Trophoblast cell (in vitro differentiated cells and primary cell): ENCODE data around the gene IRF7.
A peak's percentile ranks its signal among the peaks of the same experiment; 100 is the strongest.

ENCODE experiments used
- DNase-seq, 2 donors: peaks; one replicate each; pipeline ENCODE4 v3.0.0-alpha.2; 2016
- H2AFZ ChIP-seq: 2 replicates; pipeline ENCODE4 v1.6.1; 2013; ENCODE audit warnings: low read length, moderate library complexity, mild to moderate bottlenecking; ENCODE audit not compliant: insufficient read depth, poor library complexity
- H2AK5ac ChIP-seq: 2 replicates; pipeline ENCODE4 v1.6.1; 2013; ENCODE audit warnings: mild to moderate bottlenecking, low read length
- H2BK120ac ChIP-seq: 2 replicates; pipeline ENCODE4 v1.6.1; 2013; ENCODE audit warnings: low read length, mild to moderate bottlenecking, moderate library complexity; ENCODE audit not compliant: insufficient read depth, poor library complexity
- H2BK12ac ChIP-seq: 2 replicates; pipeline ENCODE4 v1.6.1; 2013; ENCODE audit warnings: mild to moderate bottlenecking, low read length, moderate library complexity
- H2BK5ac ChIP-seq: 2 replicates; pipeline ENCODE4 v1.6.1; 2013; ENCODE audit warnings: low read length, low read depth, moderate library complexity, mild to moderate bottlenecking; ENCODE audit not compliant: poor library complexity
- H3K14ac ChIP-seq: 2 replicates; pipeline ENCODE4 v1.6.1; 2013; ENCODE audit warnings: mild to moderate bottlenecking, low read length
- H3K18ac ChIP-seq: 2 replicates; pipeline ENCODE4 v1.6.1; 2013; ENCODE audit warnings: mild to moderate bottlenecking, low read length
- H3K23ac ChIP-seq: 2 replicates; pipeline ENCODE4 v1.6.1; 2013; ENCODE audit warnings: low read length
- H3K27ac ChIP-seq: 2 replicates; pipeline ENCODE4 v1.5.1; 2013; ENCODE audit warnings: low read depth, mild to moderate bottlenecking, inconsistent platforms, low read length, moderate library complexity
- H3K27me3 ChIP-seq: 2 replicates; pipeline ENCODE4 v1.6.1; 2013; ENCODE audit warnings: inconsistent platforms, mild to moderate bottlenecking, low read length, moderate library complexity; ENCODE audit not compliant: insufficient read depth
- H3K36me3 ChIP-seq, 2 experiments: 1 replicate in 1 of 2; 2 replicates in 1 of 2; pipeline ENCODE4 v1.6.1; 2013; ENCODE audit warnings: low read length in 2 of 2, mild to moderate bottlenecking in 2 of 2, moderate library complexity in 1 of 2; ENCODE audit not compliant: insufficient read depth in 2 of 2, control insufficient read depth in 1 of 2
- H3K4ac ChIP-seq: 2 replicates; pipeline ENCODE4 v1.6.1; 2013; ENCODE audit warnings: low read depth, mild to moderate bottlenecking, low read length, moderate library complexity
- H3K4me1 ChIP-seq, 2 experiments: 1 replicate in 1 of 2; 2 replicates in 1 of 2; pipeline ENCODE4 v1.6.1; 2013; ENCODE audit warnings: low read length in 2 of 2, mild to moderate bottlenecking in 2 of 2, moderate library complexity in 1 of 2; ENCODE audit not compliant: insufficient read depth in 2 of 2, control insufficient read depth in 1 of 2
- H3K4me2 ChIP-seq: 2 replicates; pipeline ENCODE4 v1.6.1; 2013; ENCODE audit warnings: inconsistent platforms, mild to moderate bottlenecking, low read length, moderate library complexity
- H3K4me3 ChIP-seq: 2 replicates; pipeline ENCODE4 v1.5.1; 2013; ENCODE audit warnings: mild to moderate bottlenecking, low read depth, low read length, inconsistent platforms
- H3K79me1 ChIP-seq: one replicate; pipeline ENCODE4 v1.6.1; 2013; ENCODE audit warnings: low read length
- H3K79me2 ChIP-seq: 2 replicates; pipeline ENCODE4 v1.6.1; 2013; ENCODE audit warnings: low read length, mild to moderate bottlenecking; ENCODE audit not compliant: control insufficient read depth, insufficient read depth, poor library complexity
- H3K9ac ChIP-seq: 2 replicates; pipeline ENCODE4 v1.6.1; 2013; ENCODE audit warnings: mild to moderate bottlenecking, low read length
- H3K9me3 ChIP-seq: 2 replicates; pipeline ENCODE4 v1.6.1; 2013; ENCODE audit warnings: low read depth, mild to moderate bottlenecking, control low read depth, inconsistent platforms, low read length; ENCODE audit not compliant: insufficient read depth
- H4K12ac ChIP-seq: 2 replicates; pipeline ENCODE4 v1.6.1; 2013; ENCODE audit warnings: low read depth, mild to moderate bottlenecking, low read length, moderate library complexity
- H4K8ac ChIP-seq: 2 replicates; pipeline ENCODE4 v1.6.1; 2013; ENCODE audit warnings: low read depth, mild to moderate bottlenecking, low read length, moderate library complexity
- H4K91ac ChIP-seq: one replicate; pipeline ENCODE4 v1.6.1; 2013; ENCODE audit warnings: low read depth, mild to moderate bottlenecking, low read length, moderate library complexity
- WGBS: extraction: QIAGEN DNeasy Blood & Tissue Kit; methylation state at CpG from one replicate; pipeline ENCODE4 v1.1.7; 2013; ENCODE audit warnings: missing lambda C conversion rate; ENCODE audit not compliant: insufficient read length, insufficient coverage; ENCODE audit errors: extremely low coverage; 5-methylcytosine and 5-hydroxymethylcytosine counted together

IRF7 gene

GRCh38 chr11:577611-577894 is 38.2 kb downstream of the IRF7 start:
- no peak for DNase-seq
- Histone ChIP-seq H3K79me1 (peaks cover 8% of the 10 kb centered on the region), H3K18ac (no peak overlapping the region), H2BK12ac (no peak overlapping the region), H3K27ac (no peak overlapping the region), H4K8ac (no peak overlapping the region), H3K9ac (peak overlapping the region; percentile 80), H3K36me3 (peaks cover 19 to 23% of the 10 kb centered on the region in 2 experiments), H2BK5ac (no peak overlapping the region), H3K4me2 (peak overlapping the region; percentile 83), H2BK120ac (no peak overlapping the region), H2AFZ (no peak overlapping the region), H3K9me3 (peaks cover 4% of the 10 kb centered on the region), H3K23ac (no peak overlapping the region), H3K27me3 (no peaks in the 10 kb centered on the region), H3K4ac (peak overlapping the region; percentile 91), H4K12ac (no peak overlapping the region), H4K91ac (no peak overlapping the region), H3K4me3 (peak overlapping the region; percentile 95), H2AK5ac (no peak overlapping the region), H3K4me1 (peaks cover 22 to 23% of the 10 kb centered on the region in 2 experiments), H3K14ac (no peak overlapping the region), H3K79me2 (peaks cover 53% of the 10 kb centered on the region)
- WGBS = no CpG with 5 or more reads among the region's 6 CpGs

DNA sequence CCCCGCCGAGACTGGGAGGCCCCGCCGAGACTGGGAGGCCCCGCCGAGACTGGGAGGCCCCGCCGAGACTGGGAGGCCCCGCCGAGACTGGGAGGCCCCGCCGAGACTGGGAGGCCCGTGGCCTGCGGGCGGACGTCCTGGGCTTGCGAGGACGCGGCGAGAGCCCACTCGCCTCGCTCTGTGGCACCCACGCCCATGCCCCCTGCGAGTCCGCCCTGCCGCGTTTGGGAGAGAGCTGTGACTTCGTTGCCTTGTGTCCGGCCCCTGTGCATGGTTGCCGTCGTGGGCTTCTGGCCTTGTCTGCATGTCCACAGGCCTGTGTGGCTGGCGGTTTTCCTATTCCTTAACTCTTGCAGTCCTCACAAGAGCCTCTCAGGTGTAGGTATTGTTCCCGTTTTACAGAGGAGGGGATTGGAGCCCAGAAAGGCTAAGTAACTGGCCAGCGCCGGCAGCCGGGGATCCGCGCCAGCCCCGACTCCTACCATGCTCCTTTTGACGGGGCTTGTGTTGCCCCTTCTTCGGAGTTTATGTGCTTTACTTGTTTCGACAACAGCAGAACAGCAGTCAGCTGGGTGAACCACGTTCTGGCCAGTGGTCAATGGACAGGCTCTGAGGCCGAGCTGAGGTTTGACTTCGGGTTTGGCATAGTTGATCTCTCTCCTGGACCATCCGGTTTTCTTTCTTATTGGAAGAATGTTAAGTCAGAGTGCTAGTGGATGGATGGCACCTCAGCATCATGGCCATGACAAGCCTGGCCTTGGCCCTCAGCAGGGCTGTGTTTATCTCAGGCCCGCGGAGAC is 38.7 kb downstream of the IRF7 start:
- Histone ChIP-seq H3K18ac (peak overlapping the region; percentile 28), H3K14ac (peak overlapping the region; percentile 82), H3K4me2 (peak overlapping the region; percentile 83), H3K23ac (no peak overlapping the region), H3K27me3 (no peaks in the 10 kb centered on the region), H3K4me3 (peak overlapping the region; percentile 95), H2BK12ac (no peak overlapping the region), H2BK120ac (peak overlapping the region; percentile 29), H2AK5ac (peak overlapping the region; percentile 87), H3K79me2 (peaks cover 53% of the 10 kb centered on the region), H2BK5ac (no peak overlapping the region), H3K9me3 (peaks cover 4% of the 10 kb centered on the region), H4K8ac (peak overlapping the region; percentile 44), H3K9ac (peak overlapping the region; percentile 80), H4K12ac (peak overlapping the region; percentile 13), H3K4ac (peak overlapping the region; percentile 91), H2AFZ (no peak overlapping the region), H3K4me1 (peaks cover 22 to 23% of the 10 kb centered on the region in 2 experiments), H4K91ac (peak overlapping the region; percentile 78), H3K79me1 (peaks cover 8% of the 10 kb centered on the region), H3K27ac (no peak overlapping the region), H3K36me3 (peaks cover 15 to 20% of the 10 kb centered on the region in 2 experiments)
- no CpG with 5 or more reads among the region's 48 CpGs for WGBS
- no peak for DNase-seq

- Histone ChIP-seq H3K4me1 (peaks cover 26 to 29% of the 10 kb centered on the region in 2 experiments), H3K27me3 (no peaks in the 10 kb centered on the region), H3K36me3 (peaks cover 8 to 12% of the 10 kb centered on the region in 2 experiments), H2BK12ac (peak within 1 kb of the TSS; percentile 37), H4K91ac (peak within 1 kb of the TSS; percentile 96), H4K8ac (peak within 1 kb of the TSS; percentile 94), H3K23ac (no peak within 1 kb of the TSS), H3K9ac (peak within 1 kb of the TSS; percentile 94), H3K14ac (peak within 1 kb of the TSS; percentile 99), H4K12ac (peak within 1 kb of the TSS; percentile 93), H3K4me2 (peak within 1 kb of the TSS; percentile 99), H3K79me2 (peaks cover 50% of the 10 kb centered on the region), H3K4me3 (peak within 1 kb of the TSS; percentile 95), H2BK120ac (peak within 1 kb of the TSS; percentile 98), H2AFZ (peak within 1 kb of the TSS; percentile 99), H3K27ac (peak within 1 kb of the TSS; percentile 81), H3K79me1 (peaks cover 8% of the 10 kb centered on the region), H3K9me3 (peaks cover 4% of the 10 kb centered on the region), H3K4ac (peak within 1 kb of the TSS; percentile 96), H2AK5ac (peak within 1 kb of the TSS; percentile 99), H2BK5ac (peak within 1 kb of the TSS; percentile 99), H3K18ac (peak within 1 kb of the TSS; percentile 97)
- peak; percentile 86 to 92 for DNase-seq
- no CpG with 5 or more reads among the region's 99 CpGs for WGBS
These were observed 39.6 kb downstream of the IRF7 start, which contains the start of gene PHRF1 for GRCh38 chr11:575996-576768. Gene PHRF1 (plus strand): TSS chr11:576470. CDS start chr11:581513, 5,043 bp downstream.

DNA sequence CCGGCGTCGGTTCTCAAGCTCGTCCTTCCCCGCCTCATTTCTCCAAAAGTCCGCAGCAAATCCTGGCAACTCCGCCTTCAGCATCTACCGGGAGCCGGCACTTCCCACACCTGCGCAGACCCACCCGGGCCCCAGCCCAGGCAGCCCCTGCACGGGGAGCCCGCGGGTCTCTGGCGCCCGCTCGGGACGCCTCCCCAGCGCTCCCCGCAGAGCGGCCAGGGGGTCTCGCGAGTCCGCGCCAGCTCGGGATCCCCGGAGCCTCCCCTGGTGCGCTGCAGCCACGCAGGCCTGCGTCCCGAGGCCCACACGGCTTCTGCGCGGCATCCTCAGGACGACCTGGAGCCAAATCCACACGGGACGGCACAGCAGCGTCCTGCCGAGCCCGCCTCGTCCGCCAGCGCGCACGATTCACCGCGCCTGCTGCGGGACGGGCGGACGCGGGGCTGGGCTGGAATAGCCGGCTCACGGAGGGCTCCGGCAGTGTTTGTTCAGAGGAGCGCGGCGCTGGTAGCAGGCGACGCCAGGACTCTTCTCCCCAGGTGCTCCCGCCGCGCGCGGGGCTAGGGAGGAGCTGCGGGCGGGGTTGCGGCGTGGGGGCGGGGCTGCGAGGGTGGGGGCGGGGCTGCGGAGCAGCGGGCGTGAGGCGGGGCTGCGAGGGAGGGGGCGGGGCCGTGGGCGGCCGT is 40.3 kb downstream of the IRF7 start:
- peak overlapping the region; percentile 99 for H2AK5ac ChIP-seq
- H3K27ac ChIP-seq = peak overlapping the region; percentile 73
- H2AFZ ChIP-seq = peak overlapping the region; percentile 99
- peak overlapping the region; percentile 99 for H3K4me2 ChIP-seq
- H3K79me1 ChIP-seq = peaks cover 8% of the 10 kb centered on the region
- H3K36me3 ChIP-seq = peaks cover 8 to 11% of the 10 kb centered on the region in 2 experiments
- peak overlapping the region; percentile 8 for H2BK12ac ChIP-seq
- peaks cover 48% of the 10 kb centered on the region for H3K79me2 ChIP-seq
- peak overlapping the region; percentile 99 for H3K14ac ChIP-seq
- peak overlapping the region; percentile 84 for H3K4me3 ChIP-seq
- peak overlapping the region; percentile 83 for H3K9ac ChIP-seq
- peak overlapping the region; percentile 90 for H2BK120ac ChIP-seq
- H3K4ac ChIP-seq = peak overlapping the region; percentile 61
- H4K12ac ChIP-seq = peak overlapping the region; percentile 93
- peak overlapping the region; percentile 97 for H3K18ac ChIP-seq
- peak overlapping the region; percentile 88 for H4K8ac ChIP-seq
- H3K9me3 ChIP-seq = peaks cover 4% of the 10 kb centered on the region
- no CpG with 5 or more reads among the region's 81 CpGs for WGBS
- H4K91ac ChIP-seq = peak overlapping the region; percentile 84
- H2BK5ac ChIP-seq = peak overlapping the region; percentile 70
- no peaks in the 10 kb centered on the region for H3K27me3 ChIP-seq
- peaks cover 26 to 31% of the 10 kb centered on the region in 2 experiments for H3K4me1 ChIP-seq
- peak; percentile 62 to 85 for DNase-seq
- no peak overlapping the region for H3K23ac ChIP-seq
